Body of pancreas (tissue), 4 donors: Measurements from ENCODE around the gene RPL3.

Experiments
- CTCF ChIP-seq, 7 experiments: fragments of 450-650 bp in 4 of 7; fragments of 200-600 bp in 3 of 7; sonication (generic) in 3 of 7; IDR thresholded peaks; one replicate each; pipeline ENCODE4 v1.5.1; 2016 to 2019; ENCODE audit warnings: antibody characterized with exemption in 7 of 7
- POLR2A ChIP-seq, 3 donors: fragments of 450-650 bp; IDR thresholded peaks; one replicate each; pipeline ENCODE4 v1.6.1; 2016; ENCODE audit warnings: antibody characterized with exemption in 3 of 3, mild to moderate bottlenecking in 2 of 3

- TF ChIP-seq CTCF (IDR thresholded peaks at IDR 0.05) (no peak), POLR2A (IDR thresholded peaks at IDR 0.05) (no peak)
Measured at GRCh38 chr22:39359659-39360195, 40.3 kb upstream of the RPL3 start.
